Limb (tissue), 2 donors: ENCODE data around the gene SPATS2.
A peak's percentile ranks its signal among the peaks of the same experiment; 100 is the strongest.
"Not testable (repeated sequence)": the region's sequence is repeated elsewhere in the genome, so short reads cannot be mapped to it uniquely, and the experiment has no call there.

ENCODE experiments used
- DNase-seq, 2 donors: peaks; one replicate each; pipeline ENCODE4 v3.0.0-alpha.2; 2016; ENCODE audit errors: extremely low spot score in 2 of 2

The SPATS2 gene

DNA sequence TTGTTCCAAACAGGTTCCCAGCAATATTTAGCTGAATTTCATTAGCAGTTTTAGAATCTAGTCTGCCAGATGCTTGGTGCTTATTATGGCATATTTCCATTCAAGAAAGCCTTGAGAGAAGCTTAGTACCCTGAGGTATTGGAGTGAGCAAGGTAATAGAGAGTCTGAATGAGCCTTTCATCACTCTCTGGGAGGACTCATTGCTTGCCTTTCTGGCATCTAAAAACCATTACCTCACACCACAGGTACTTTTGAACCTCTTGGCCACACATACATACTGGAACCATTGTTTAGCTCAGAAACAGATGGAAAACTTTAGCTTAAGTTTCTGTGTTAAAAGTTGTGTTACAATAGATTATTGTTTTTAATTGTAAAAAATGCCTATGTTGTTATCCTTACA lies 144.1 kb downstream of the SPATS2 start:
- no peak for DNase-seq

DNA sequence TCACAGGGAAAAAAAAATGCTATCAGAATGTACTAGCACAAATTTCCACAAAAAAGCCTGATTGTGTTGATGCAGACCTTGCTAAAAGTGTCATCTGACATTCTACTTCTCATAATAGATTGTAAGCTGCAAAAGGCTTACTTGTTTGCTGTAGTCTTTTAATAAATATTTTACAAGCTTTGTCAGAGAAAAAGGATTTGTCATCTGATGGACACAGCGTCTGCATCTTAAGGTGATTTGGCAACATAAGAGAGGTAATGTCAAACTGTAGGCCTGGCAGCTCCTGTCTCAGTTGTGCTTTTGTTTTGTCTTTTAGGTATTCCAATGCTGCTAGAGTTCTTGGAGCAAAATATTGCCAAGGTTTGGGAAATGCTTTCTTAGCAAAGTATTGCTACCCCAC lies 145.3 kb downstream of the SPATS2 start:
- no peak for DNase-seq

GRCh38 chr12:49515266-49515665 lies 148.0 kb downstream of the SPATS2 start:
- no peak for DNase-seq

GRCh38 chr12:49518914-49519573 lies 151.8 kb downstream of the SPATS2 start:
- no peak for DNase-seq

GRCh38 chr12:49519574-49519936 lies 152.3 kb downstream of the SPATS2 start:
- no peak for DNase-seq

DNA sequence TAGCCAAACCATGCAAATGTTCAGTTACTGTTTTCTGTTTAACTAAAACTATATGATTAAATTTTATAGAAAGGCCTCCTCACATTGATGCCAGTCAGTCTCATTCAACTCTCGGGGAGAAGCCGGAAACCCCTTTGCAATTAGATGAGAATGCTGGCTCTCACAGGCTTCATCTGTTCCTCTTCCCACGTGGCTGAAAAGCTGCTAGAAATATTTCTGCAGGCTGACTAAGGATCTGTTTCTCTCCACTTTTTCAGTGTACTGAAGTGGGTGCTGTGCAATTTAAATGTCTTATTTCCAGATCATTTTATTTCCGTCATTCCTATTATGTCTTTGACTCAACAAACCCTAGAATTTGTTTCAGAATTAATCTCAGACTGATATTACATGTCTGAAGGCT lies 154.1 kb downstream of the SPATS2 start:
- no peak for DNase-seq

GRCh38 chr12:49524660-49525324 lies 157.5 kb downstream of the SPATS2 start:
- DNase-seq = no peak

GRCh38 chr12:49525942-49526341 lies 158.7 kb downstream of the SPATS2 start:
- no peak for DNase-seq

DNA sequence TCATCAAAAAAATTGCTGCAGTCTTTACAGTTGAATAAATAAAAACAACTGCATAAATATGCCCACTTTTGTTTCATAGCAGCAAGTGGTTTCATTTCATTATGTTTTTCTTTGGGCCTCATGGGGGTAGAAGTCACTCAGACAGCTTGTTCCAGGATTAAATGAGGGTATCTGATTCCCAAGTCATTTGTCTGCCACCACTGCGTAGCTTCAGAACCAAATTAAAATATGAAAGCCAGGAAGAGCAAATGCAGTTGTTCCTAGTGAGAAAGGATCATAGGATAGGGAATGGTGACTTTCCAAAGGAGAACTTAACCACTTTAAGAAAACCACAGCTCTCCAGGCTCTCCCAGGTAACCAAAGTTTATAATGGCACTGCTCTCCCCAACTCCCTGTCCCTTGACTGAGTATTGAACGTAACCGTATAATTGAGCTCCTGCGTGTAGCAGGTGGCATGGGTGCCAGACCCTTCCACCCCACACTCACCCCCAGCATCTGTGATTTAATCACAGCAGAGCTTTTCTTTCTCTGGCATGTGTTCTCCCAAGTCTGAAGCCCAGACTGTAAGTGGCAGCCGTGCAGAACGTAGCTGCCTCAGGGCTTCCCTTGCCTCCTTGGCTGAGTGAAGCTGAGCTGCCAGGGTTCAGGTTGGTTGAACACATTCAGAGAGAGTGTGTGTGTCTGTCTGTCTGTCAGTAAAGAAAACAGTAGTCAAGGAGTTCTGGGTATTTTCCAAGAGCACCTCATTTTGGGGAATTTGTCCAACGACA lies 160.3 kb downstream of the SPATS2 start:
- no peak for DNase-seq

GRCh38 chr12:49529414-49529813 lies 162.2 kb downstream of the SPATS2 start:
- no peak for DNase-seq

DNA sequence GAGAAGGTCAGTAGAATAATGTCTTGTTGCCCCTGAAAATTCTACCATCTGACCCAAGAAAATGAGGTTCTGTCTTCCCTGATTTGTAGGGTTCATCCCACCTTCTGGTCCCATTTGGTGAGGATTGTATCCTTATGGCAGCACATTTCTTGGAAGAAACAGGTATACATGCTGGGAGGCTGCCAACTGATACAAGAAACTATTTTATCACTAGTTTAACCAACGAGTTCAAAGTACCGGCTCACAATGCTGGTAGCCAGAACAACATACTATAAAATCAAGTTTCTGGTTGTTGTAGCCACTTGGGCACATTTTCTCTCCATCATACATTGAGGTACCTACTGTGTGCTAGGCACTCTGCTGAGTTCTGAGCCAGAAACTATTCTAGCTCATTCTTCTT lies 164.5 kb downstream of the SPATS2 start:
- DNase-seq = no peak

DNA sequence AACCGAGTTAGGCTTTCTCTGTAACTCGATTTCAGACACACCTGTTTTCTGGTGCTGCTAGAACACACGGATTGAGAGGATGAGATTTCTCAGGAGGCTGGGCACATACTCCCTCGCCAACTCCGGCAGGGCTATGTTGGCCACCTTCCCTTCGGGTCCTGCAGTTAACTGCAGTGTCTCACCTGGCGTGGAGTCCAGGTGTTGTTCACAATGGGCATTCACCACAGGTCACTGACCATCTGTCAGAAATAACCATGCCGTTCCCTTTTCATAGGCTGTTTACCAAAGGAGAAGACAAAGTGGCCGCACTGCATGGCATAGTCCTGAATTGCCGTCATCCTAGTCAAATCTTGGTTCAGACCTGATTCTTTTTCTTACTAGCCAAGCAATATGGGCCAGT lies 166.1 kb downstream of the SPATS2 start:
- DNase-seq = no peak

DNA sequence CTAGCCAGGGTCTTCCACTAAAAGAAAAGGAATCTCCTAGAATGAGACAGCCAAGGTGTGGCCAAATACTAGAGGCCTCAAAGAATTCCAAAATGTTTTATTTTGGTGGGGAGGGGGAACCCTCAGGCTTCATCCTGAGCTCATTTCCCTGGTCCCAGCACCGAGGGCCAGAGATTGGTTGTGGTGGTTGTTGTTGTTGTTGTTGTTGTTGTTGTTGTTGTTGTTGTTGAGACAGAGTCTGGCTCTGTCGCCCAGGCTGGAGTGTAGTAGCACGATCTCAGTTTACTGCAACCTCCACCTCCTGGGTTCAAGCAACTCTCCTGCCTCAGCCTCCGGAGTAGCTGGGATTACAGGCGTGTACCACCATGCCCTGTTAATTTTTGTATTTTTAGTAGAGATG lies 166.9 kb downstream of the SPATS2 start:
- not testable (repeated sequence) for DNase-seq

- no peak for DNase-seq
Observed at GRCh38 chr12:49534731-49535278, 167.5 kb downstream of the SPATS2 start.

GRCh38 chr12:49535921-49536525 lies 168.8 kb downstream of the SPATS2 start:
- no peak for DNase-seq

- DNase-seq = no peak
Observed at GRCh38 chr12:49536526-49537071, 169.3 kb downstream of the SPATS2 start.

GRCh38 chr12:49537231-49537751 lies 170.0 kb downstream of the SPATS2 start:
- DNase-seq = peak in 1 of 2 donors; percentile 42

GRCh38 chr12:49537752-49538509 lies 170.7 kb downstream of the SPATS2 start:
- peak in 1 of 2 donors; percentile 45 for DNase-seq

GRCh38 chr12:49538510-49539403 lies 171.5 kb downstream of the SPATS2 start, which contains the start of gene KCNH3:
TSS of gene KCNH3 (plus strand) at chr12:49539030. CDS start at chr12:49539417, 387 bp downstream.
- peak; percentile 31 to 87 for DNase-seq
